ENCODE results near the gene PDIA3.
"Not testable (repeated sequence)": the region's sequence is repeated elsewhere in the genome, so short reads cannot be mapped to it uniquely, and the experiment has no call there.

GRCh38 chr15:43802676-43803075, 56.4 kb downstream of the PDIA3 start:
- TF ChIP-seq, protein P1, sequence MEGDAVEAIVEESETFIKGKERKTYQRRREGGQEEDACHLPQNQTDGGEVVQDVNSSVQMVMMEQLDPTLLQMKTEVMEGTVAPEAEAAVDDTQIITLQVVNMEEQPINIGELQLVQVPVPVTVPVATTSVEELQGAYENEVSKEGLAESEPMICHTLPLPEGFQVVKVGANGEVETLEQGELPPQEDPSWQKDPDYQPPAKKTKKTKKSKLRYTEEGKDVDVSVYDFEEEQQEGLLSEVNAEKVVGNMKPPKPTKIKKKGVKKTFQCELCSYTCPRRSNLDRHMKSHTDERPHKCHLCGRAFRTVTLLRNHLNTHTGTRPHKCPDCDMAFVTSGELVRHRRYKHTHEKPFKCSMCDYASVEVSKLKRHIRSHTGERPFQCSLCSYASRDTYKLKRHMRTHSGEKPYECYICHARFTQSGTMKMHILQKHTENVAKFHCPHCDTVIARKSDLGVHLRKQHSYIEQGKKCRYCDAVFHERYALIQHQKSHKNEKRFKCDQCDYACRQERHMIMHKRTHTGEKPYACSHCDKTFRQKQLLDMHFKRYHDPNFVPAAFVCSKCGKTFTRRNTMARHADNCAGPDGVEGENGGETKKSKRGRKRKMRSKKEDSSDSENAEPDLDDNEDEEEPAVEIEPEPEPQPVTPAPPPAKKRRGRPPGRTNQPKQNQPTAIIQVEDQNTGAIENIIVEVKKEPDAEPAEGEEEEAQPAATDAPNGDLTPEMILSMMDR (IDR thresholded peaks at IDR 0.05; ENCODE audit: insufficient read depth, low read length), result not testable (repeated sequence)
- TF ChIP-seq POLR2AphosphoS5, GABPA (IDR thresholded peaks at IDR 0.05; ENCODE audit: low read depth): not testable (repeated sequence)
- TF ChIP-seq, protein P2, sequence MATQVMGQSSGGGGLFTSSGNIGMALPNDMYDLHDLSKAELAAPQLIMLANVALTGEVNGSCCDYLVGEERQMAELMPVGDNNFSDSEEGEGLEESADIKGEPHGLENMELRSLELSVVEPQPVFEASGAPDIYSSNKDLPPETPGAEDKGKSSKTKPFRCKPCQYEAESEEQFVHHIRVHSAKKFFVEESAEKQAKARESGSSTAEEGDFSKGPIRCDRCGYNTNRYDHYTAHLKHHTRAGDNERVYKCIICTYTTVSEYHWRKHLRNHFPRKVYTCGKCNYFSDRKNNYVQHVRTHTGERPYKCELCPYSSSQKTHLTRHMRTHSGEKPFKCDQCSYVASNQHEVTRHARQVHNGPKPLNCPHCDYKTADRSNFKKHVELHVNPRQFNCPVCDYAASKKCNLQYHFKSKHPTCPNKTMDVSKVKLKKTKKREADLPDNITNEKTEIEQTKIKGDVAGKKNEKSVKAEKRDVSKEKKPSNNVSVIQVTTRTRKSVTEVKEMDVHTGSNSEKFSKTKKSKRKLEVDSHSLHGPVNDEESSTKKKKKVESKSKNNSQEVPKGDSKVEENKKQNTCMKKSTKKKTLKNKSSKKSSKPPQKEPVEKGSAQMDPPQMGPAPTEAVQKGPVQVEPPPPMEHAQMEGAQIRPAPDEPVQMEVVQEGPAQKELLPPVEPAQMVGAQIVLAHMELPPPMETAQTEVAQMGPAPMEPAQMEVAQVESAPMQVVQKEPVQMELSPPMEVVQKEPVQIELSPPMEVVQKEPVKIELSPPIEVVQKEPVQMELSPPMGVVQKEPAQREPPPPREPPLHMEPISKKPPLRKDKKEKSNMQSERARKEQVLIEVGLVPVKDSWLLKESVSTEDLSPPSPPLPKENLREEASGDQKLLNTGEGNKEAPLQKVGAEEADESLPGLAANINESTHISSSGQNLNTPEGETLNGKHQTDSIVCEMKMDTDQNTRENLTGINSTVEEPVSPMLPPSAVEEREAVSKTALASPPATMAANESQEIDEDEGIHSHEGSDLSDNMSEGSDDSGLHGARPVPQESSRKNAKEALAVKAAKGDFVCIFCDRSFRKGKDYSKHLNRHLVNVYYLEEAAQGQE (IDR thresholded peaks at IDR 0.05; ENCODE audit: insufficient replicate concordance, low read depth), result not testable (repeated sequence)

All from HL-60 (cell line).